GM20431 (cell line): ENCODE measurements around the gene ZNF846.
"Not testable (repeated sequence)": the region's sequence is repeated elsewhere in the genome, so short reads cannot be mapped to it uniquely, and the experiment has no call there.

Experiments used
- in situ Hi-C: fragments of 300-500 bp; cut with MseI, MboI; formaldehyde crosslinking; loops from one replicate; pipeline ENCODE4 v1.15.0; 2020; ENCODE audit warnings: low sequenced_read_pairs; ENCODE audit not compliant: unreplicated experiment

ZNF846 gene

DNA sequence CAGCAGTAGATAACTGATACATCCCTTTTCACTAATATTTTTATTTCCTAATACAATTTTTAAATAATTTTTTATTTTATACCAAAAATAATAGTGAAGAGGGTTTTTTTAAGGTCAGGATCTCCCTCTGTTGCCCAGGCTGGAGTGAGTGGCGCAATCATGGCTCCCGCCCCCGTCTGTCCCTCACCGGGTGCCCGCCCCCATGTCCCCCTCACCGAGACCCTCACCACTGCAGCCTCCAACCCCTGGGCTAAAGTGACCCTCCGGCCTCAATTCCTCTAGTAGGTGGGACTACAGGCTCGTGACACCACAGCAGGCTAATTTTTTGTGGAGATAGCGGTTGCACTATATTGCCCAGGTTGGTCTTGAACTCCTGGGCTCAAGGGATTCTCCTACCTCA, 17.8 kb upstream of the ZNF846 start:
- in situ Hi-C loops: loop anchor here (25.0 kb wide), 2 partner anchors 474 to 649 kb away; partner anchors contain the start of genes OR7G3, ZNF317, ZNF559 and ZNF699

DNA sequence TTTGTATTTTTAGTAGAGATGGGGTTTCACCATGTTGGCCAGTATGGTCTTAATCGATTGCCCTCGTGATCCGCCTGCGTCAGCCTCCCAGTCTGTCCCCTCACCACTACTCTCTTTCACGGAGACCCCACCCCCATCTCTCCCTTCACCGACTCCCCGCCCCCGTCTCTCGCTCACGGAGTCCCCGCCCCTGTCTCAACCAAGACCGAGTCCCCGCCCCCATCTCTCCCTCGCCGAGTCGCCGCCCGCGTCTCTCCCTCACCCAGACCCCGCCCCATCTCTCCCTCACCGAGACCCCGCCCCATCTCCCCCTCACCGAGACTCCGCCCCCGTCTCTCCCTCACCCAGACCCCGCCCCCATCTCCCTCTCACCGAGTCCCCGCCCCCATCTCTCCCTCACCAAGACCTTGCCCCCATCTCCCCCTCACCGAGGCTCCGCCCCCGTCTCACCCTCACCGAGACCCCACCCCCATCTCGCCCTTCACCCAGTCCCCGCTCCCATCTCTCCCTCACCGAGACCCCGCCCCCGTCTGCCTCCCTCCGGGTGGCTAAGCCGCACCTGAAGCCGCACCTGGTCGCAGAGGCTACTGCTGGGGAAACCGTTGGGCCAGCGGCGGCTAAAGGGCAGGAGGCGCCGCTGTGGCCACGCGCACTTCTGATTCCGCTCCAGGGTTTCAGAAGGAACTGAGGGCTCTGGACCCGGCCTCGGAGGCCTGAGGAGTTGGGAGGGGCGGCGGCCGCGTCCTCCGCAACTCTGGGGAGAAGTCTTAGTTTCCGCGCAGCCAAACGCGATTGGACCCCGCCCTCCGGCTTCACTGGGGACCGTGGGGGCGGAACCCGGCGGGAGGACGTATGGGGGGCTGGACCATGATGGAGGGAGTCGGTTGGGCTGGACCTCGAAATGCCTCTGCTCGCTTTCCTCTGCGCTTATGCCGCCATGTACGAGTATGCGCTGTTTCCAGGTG, 17.1 kb upstream of the ZNF846 start:
- in situ Hi-C loops: loop anchor here (25.0 kb wide), 2 partner anchors 473 to 648 kb away; partner anchors contain the start of genes OR7G3, ZNF317, ZNF559 and ZNF699

GRCh38 chr19:9784163-9784496, 15.6 kb upstream of the ZNF846 start:
- in situ Hi-C loops: loop anchor here (25.0 kb wide), 2 partner anchors 472 to 647 kb away; partner anchors contain the start of genes OR7G3, ZNF317, ZNF559 and ZNF699

GRCh38 chr19:9782338-9782737, 13.8 kb upstream of the ZNF846 start:
- in situ Hi-C loops: loop anchor here (25.0 kb wide), 2 partner anchors 470 to 645 kb away; partner anchors contain the start of genes OR7G3, ZNF317, ZNF559 and ZNF699

DNA sequence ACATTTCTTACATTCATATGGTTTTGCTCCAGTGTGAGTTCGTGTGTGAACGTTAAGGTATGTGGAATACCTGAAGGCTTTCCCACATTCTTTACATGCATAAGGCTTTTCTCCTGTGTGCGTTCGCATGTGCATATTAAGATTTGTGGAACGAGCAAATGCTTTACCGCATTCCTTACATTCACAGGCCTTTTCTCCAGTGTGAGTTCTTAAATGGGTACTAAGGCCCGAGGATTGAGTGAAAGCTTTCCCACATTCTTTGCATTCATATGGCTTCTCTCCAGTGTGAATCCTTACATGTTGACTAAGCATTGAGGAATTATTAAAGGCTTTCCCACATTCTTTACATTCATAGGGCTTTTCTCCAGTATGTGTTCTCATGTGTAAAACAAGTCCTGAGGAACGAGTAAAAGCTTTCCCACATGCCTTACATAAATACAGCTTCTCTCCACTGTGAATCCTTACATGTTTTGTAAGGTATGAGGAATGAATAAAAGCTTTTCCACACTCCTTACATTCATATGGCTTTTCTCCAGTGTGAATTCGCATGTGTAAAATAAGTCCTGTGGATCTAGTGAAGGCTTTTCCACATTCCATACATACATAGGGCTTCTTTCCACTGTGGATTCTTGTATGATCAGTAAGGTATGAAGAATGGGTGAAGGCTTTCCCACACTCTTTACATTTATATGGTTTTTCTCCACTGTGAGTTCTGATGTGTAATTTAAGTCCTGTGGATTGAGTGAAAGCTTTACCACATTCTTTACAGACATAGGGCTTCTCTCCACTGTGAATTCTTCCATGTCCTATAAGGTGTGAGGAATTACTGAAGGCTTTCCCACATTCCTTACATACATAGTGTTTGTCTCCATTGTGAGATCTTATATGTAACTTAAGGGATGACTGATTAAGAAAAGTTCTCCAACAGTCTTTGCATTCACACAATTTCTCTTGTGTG, 10.7 kb downstream of the ZNF846 start:
- in situ Hi-C loops: no loop called here

GRCh38 chr19:9752701-9753443, 15.7 kb downstream of the ZNF846 start:
- in situ Hi-C loops: no loop called here

GRCh38 chr19:9751446-9751845, 17.1 kb downstream of the ZNF846 start:
- in situ Hi-C loops: no loop called here

DNA sequence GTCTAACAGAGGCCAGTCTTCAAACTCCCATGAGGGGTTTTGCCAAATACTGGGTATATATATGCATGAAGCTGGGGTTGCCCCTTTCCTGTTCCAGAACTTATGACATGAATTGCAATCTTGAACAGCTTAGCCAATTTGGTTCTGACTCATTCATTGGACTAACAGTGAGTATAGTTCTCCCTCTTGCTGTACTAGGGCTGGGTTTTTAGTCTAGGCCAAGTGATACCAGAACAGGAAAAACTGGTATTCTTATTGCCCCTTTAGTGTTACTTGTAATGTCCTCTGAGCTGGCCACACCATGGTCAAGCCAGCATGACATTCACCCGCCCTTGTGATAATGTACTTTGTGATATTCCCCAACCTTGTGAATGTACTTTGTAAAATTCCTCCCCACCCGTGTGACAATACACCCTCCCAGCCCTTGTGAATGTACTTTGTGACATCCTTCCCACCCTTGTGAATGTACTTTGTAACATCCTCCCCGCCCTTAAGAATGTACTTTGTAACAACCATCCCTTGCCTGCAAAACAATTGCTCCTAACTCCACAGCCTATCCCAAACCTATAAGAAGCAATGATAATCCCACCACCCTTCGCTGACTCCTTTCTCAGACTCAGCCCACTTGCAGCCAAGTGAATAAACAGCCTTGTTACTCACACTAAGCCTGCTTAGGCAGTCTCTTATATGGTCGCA, 26.9 kb downstream of the ZNF846 start:
- in situ Hi-C loops: no loop called here

- in situ Hi-C loops: no loop called here
Observed at GRCh38 chr19:9735986-9736385, 32.6 kb downstream of the ZNF846 start.

DNA sequence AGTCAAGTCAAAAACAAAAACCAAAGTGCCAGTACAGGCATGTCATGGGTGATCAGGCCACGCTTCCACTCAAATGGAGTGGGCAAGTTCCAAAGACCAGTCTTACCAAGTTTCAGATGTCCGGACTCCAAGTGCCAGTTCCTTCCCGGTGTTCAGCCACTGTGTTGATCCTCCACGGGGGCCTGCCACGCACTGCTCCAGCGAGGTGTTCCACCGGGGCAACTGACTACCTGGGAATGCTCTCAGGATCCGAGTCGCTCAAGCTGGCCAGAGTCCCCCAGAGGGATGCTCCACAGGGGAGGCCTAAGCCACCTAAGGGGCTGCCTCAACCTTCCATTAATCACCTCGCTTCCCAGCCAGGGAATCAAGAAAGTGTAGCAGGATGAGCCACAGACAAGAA, 38.5 kb downstream of the ZNF846 start:
- in situ Hi-C loops: not testable (repeated sequence)

- in situ Hi-C loops: no loop called here
Observed at GRCh38 chr19:9729162-9729561, 39.4 kb downstream of the ZNF846 start.

- in situ Hi-C loops: no loop called here
Observed at GRCh38 chr19:9727644-9728043, 40.9 kb downstream of the ZNF846 start.

DNA sequence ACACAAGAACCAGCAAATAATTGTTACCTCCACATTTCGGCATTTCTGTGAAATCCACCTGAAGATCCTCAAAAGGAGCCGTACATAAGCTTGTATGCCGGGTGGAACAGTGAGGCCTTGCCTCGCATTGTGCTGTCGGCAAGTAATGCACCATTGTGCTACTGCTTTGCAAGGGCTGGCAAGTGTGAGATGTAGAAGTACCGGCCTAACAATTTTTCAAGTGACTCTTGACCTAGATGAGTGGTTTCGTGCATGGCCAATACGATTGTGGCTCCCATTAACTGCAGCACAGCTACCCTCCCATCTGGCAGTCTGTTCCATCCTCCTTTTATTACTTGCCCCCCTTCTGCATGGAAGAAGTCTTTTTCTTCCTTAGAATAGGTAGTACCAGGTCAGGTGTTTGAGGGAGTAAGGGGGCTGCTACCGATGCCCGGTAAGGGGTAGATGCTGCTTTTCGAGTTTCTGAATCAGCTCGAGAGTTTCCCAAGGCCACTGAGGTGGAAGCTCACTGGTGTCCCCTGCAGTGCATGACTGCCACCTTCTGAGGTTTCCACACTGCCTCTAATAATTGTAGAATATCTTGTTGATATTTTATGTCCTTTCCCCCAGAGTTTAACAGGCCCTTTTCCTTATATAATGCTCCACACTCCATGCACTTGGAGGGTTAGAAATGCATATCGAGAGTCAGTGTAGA, 42.9 kb downstream of the ZNF846 start:
- in situ Hi-C loops: not testable (repeated sequence)

- in situ Hi-C loops: no loop called here
Observed at GRCh38 chr19:9724157-9724556, 44.4 kb downstream of the ZNF846 start.

- in situ Hi-C loops: no loop called here
Observed at GRCh38 chr19:9721861-9722260, 46.7 kb downstream of the ZNF846 start.

DNA sequence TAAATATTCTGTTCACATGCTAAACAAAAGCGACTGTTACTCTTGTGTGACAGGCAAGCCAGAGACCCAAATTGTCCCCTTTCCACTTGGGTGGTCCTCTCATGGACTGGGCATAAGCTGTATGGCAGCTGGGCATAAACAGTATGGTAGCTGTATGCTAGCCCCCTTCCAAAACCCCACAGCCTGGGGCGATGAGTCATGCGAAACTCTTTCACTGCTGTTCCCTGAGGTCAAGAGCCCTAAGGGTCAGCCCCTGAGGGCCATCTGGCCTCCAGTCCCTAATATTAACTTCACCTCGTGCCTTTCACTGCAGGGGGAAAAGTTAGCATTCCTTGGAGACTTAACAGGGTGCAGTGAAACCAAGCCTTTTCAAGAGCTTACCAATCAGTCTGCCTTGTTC, 48.0 kb downstream of the ZNF846 start:
- in situ Hi-C loops: no loop called here

- in situ Hi-C loops: no loop called here
Observed at GRCh38 chr19:9711815-9712214, 56.7 kb downstream of the ZNF846 start.

- in situ Hi-C loops: no loop called here
Observed at GRCh38 chr19:9709305-9709704, 59.2 kb downstream of the ZNF846 start.

- in situ Hi-C loops: no loop called here
Observed at GRCh38 chr19:9705836-9706235, 62.7 kb downstream of the ZNF846 start.
